HepG2 (cell line): ENCODE data around the gene MYO3B. TPM values are rescaled to one million over a fixed set of nuclear protein-coding genes. Genes with fewer than 3 reads are reported as not detected.

Experiments
- ATAC-seq: fragments of 200-7000 bp; cut with Tn5 transposase; 3 replicates; pipeline ENCODE4 v1.9.1; 2020; ENCODE audit warnings: mild to moderate bottlenecking, moderate library complexity
- BruUV-seq: library from RNA; stranded (reverse); fragments of 400-500 nt; replicated peaks from 2 replicates; lab custom pipeline; 2021; lab: Mats Ljungman, UMichigan
- CTCF ChIA-PET: fragments of 300-600 bp; formaldehyde crosslinking; extraction: SDS; loops from one replicate; lab custom pipeline; 2021; ENCODE audit warnings: low total read pairs, inconsistent platforms, low intra/inter-chr PET ratio; lab: Yijun Ruan, JAX
- POLR2A ChIA-PET: fragments of 350-600 bp; sonication (Branson Sonifier 250); formaldehyde crosslinking; loops from one replicate; lab custom pipeline; 2020; ENCODE audit warnings: antibody characterized with exemption, inconsistent platforms; lab: Yijun Ruan, JAX
- DNase-seq: peaks from one replicate; pipeline ENCODE4 v3.0.0-alpha.2; 2015; ENCODE audit warnings: low spot score
- FAIRE-seq: peaks from 3 replicates; lab custom pipeline; 2011; peaks lifted over from hg19 to GRCh38; lab: Jason Lieb, UNC
- H2AFZ ChIP-seq: one replicate; pipeline ENCODE4 v1.6.1; 2011; ENCODE audit warnings: low read length, inconsistent platforms
- H3K27ac ChIP-seq: fragments of 300-600 bp; 3 replicates; pipeline ENCODE4 v1.8.0; 2011; ENCODE audit warnings: mixed run types, mild to moderate bottlenecking, mixed read lengths, low read length, inconsistent platforms; ENCODE audit not compliant: insufficient read depth; ENCODE audit errors: extremely low read length
- H3K27me3 ChIP-seq, 2 experiments: fragments of 200-600 bp in 1 of 2; 2 replicates in 1 of 2; 3 replicates in 1 of 2; pipeline versions ENCODE4 v1.6.0 to v1.8.0; 2011; ENCODE audit warnings: low read length in 2 of 2, mild to moderate bottlenecking in 2 of 2, moderate library complexity in 2 of 2, inconsistent platforms in 1 of 2; ENCODE audit not compliant: insufficient read depth in 2 of 2, control insufficient read depth in 1 of 2
- H3K36me3 ChIP-seq, 2 experiments: fragments of 200-600 bp in 1 of 2; replicated peaks in 1 of 2; 2 replicates in 1 of 2; 3 replicates in 1 of 2; pipeline versions ENCODE4 v1.5.1 to v1.8.0; 2011; ENCODE audit warnings: low read length in 2 of 2, inconsistent platforms in 1 of 2; ENCODE audit not compliant: insufficient read depth in 2 of 2, control insufficient read depth in 1 of 2
- H3K4me1 ChIP-seq: 2 replicates; pipeline ENCODE4 v1.5.1; 2012; ENCODE audit warnings: low read length, inconsistent platforms; ENCODE audit not compliant: insufficient read depth
- H3K4me2 ChIP-seq: 2 replicates; pipeline ENCODE4 v1.6.0; 2011; ENCODE audit warnings: low read depth, low read length, inconsistent platforms
- H3K4me3 ChIP-seq, 3 experiments: fragments of 200-600 bp in 1 of 3; sonication (generic), shearing (Covaris generic) in 1 of 3; replicated peaks in 1 of 3; 2 replicates each; pipeline ENCODE4 v1.5.1; 2011 to 2016; ENCODE audit warnings: low read length in 3 of 3, inconsistent platforms in 2 of 3, low read depth in 2 of 3, mild to moderate bottlenecking in 2 of 3, control low read depth in 1 of 3, mixed read lengths in 1 of 3; ENCODE audit not compliant: insufficient read depth in 1 of 3
- H3K79me2 ChIP-seq: one replicate; pipeline ENCODE4 v1.6.1; 2011; ENCODE audit warnings: low read length, inconsistent platforms; ENCODE audit not compliant: insufficient read depth
- H3K9ac ChIP-seq: 2 replicates; pipeline ENCODE4 v1.6.0; 2011; ENCODE audit warnings: mild to moderate bottlenecking, low read depth, low read length, inconsistent platforms; ENCODE audit not compliant: insufficient read depth
- H3K9me3 ChIP-seq: 2 replicates; pipeline ENCODE4 v1.5.1; 2012; ENCODE audit warnings: mild to moderate bottlenecking, low read length
- H4K20me1 ChIP-seq: 2 replicates; pipeline ENCODE4 v1.6.0; 2011; ENCODE audit warnings: inconsistent platforms, mild to moderate bottlenecking, low read length, moderate library complexity; ENCODE audit not compliant: insufficient read depth
- ADNP ChIP-seq: sonication (generic); formaldehyde crosslinking; IDR thresholded peaks from 2 replicates; pipeline ENCODE4 v1.4.0; 2020; ENCODE audit warnings: missing genetic modification reagents
- EHMT2 ChIP-seq: fragments of 200-600 bp; sonication (generic); IDR thresholded peaks from 2 replicates; pipeline ENCODE4 v1.7.0; 2017; ENCODE audit warnings: antibody characterized with exemption, low read depth, low read length, borderline replicate concordance
- FOXA3 ChIP-seq: IDR thresholded peaks from 2 replicates; pipeline ENCODE4 v1.6.1; 2016; ENCODE audit warnings: missing genetic modification reagents, missing compliant biosample characterization
- FOXO1 ChIP-seq: sonication (generic); formaldehyde crosslinking; IDR thresholded peaks from 2 replicates; pipeline ENCODE4 v1.4.0; 2020; ENCODE audit warnings: missing genetic modification reagents
- HNF4G ChIP-seq, 2 experiments: sonication (generic) in 1 of 2; formaldehyde crosslinking in 1 of 2; IDR thresholded peaks; 2 replicates each; pipeline versions ENCODE4 v1.4.0 to v1.6.1; 2011 to 2020; ENCODE audit warnings: borderline replicate concordance in 2 of 2, low read depth in 2 of 2, mild to moderate bottlenecking in 2 of 2, low read length in 1 of 2, missing genetic modification reagents in 1 of 2, moderate library complexity in 1 of 2
- MAZ ChIP-seq, 2 experiments: sonication (generic) in 1 of 2; formaldehyde crosslinking in 1 of 2; IDR thresholded peaks; 2 replicates each; pipeline versions ENCODE4 v1.5.0 to v1.6.1; 2012 to 2020; ENCODE audit warnings: low read depth in 2 of 2, mild to moderate bottlenecking in 2 of 2, borderline replicate concordance in 1 of 2, improper control_type of control experiment in 1 of 2, low read length in 1 of 2, missing genetic modification reagents in 1 of 2, moderate library complexity in 1 of 2
- MED13 ChIP-seq: sonication (generic); formaldehyde crosslinking; IDR thresholded peaks from 2 replicates; pipeline ENCODE4 v1.5.0; 2020; ENCODE audit warnings: missing genetic modification reagents
- NCOA2 ChIP-seq: sonication (generic); formaldehyde crosslinking; IDR thresholded peaks from 2 replicates; pipeline ENCODE4 v1.8.0; 2022; ENCODE audit warnings: inconsistent platforms
- NR2F2 ChIP-seq: IDR thresholded peaks from 2 replicates; pipeline ENCODE4 v1.6.1; 2012; ENCODE audit warnings: low read depth, inconsistent platforms, borderline replicate concordance
- RFX5 ChIP-seq: IDR thresholded peaks from 2 replicates; pipeline ENCODE4 v1.6.1; 2011; ENCODE audit warnings: low read depth, low read length, improper control_type of control experiment
- SATB2 ChIP-seq: sonication (generic); formaldehyde crosslinking; IDR thresholded peaks from 2 replicates; pipeline ENCODE4 v1.5.0; 2020; ENCODE audit warnings: missing genetic modification reagents
- TSC22D2 ChIP-seq: sonication (generic); formaldehyde crosslinking; IDR thresholded peaks from 2 replicates; pipeline ENCODE4 v1.5.1; 2020; ENCODE audit warnings: missing genetic modification reagents, mild to moderate bottlenecking, borderline replicate concordance
- ZNF605 ChIP-seq: sonication (generic); formaldehyde crosslinking; IDR thresholded peaks from 2 replicates; pipeline ENCODE4 v1.8.0; 2022; ENCODE audit warnings: mild to moderate bottlenecking, missing genetic modification reagents
- WGBS: methylation state at CpG from one replicate; pipeline ENCODE4 v1.1.6; 2017; ENCODE audit warnings: low lambda C conversion rate; 5-methylcytosine and 5-hydroxymethylcytosine counted together
- in situ Hi-C: cut with HindIII; loops from 2 replicates; pipeline ENCODE4 v1.10.0; 2017; ENCODE audit warnings: low pct_unique_long_range_greater_than_20kb; ENCODE audit not compliant: extremely low pct_ligation_motif_present
- intact Hi-C: fragments of 100-400 bp; cut with micrococcal nuclease; formaldehyde crosslinking; loops from one replicate; pipeline ENCODE4 v1.10.0; 2022; ENCODE audit not compliant: unreplicated experiment
- polyA plus RNA-seq, 8 experiments: library from polyadenylated mRNA; depleted of rRNA in 3 of 8; stranded (reverse) in 7 of 8; unstranded in 1 of 8; fragments of >200 nt; fragmentation: Illumina TruSeq in 4 of 8; extraction: Trizol in 4 of 8; gene quantifications; 2 replicates each; pipeline versions ENCODE4 v1.2.1 to v1.2.3, GENCODE V29; 2011 to 2016; ENCODE audit warnings: low read depth in 4 of 8, missing spikeins in 1 of 8, mixed read lengths in 1 of 8; ENCODE audit not compliant: insufficient read depth in 1 of 8
- total RNA-seq, 5 experiments: library from RNA; depleted of rRNA; stranded (reverse); fragments of >200 nt; fragmentation: Illumina TruSeq; extraction: Trizol; gene quantifications; 2 replicates each; pipeline ENCODE4 v1.2.3, GENCODE V29; 2016; ENCODE audit warnings: low read depth in 1 of 5
- TF ChIP-seq, protein P1 (sequence below): sonication (generic); formaldehyde crosslinking; IDR thresholded peaks from 2 replicates; pipeline ENCODE4 v1.9.0; 2021; ENCODE audit warnings: missing genetic modification reagents, mild to moderate bottlenecking, borderline replicate concordance
- TF ChIP-seq, protein P2 (sequence below): sonication (generic); formaldehyde crosslinking; IDR thresholded peaks from 2 replicates; pipeline ENCODE4 v1.4.0; 2020; ENCODE audit warnings: missing genetic modification reagents, mild to moderate bottlenecking, borderline replicate concordance
- TF ChIP-seq, protein P3 (sequence below): sonication (generic); formaldehyde crosslinking; IDR thresholded peaks from 2 replicates; pipeline ENCODE4 v1.4.0; 2020; ENCODE audit warnings: missing genetic modification reagents

Gene MYO3B
- total and polyA plus RNA-seq, 2 of the 13 experiments (the other 11 are each of a cell fraction or from before 2014, with no cell fraction given): 0.01 TPM; not detected in 1

DNA sequence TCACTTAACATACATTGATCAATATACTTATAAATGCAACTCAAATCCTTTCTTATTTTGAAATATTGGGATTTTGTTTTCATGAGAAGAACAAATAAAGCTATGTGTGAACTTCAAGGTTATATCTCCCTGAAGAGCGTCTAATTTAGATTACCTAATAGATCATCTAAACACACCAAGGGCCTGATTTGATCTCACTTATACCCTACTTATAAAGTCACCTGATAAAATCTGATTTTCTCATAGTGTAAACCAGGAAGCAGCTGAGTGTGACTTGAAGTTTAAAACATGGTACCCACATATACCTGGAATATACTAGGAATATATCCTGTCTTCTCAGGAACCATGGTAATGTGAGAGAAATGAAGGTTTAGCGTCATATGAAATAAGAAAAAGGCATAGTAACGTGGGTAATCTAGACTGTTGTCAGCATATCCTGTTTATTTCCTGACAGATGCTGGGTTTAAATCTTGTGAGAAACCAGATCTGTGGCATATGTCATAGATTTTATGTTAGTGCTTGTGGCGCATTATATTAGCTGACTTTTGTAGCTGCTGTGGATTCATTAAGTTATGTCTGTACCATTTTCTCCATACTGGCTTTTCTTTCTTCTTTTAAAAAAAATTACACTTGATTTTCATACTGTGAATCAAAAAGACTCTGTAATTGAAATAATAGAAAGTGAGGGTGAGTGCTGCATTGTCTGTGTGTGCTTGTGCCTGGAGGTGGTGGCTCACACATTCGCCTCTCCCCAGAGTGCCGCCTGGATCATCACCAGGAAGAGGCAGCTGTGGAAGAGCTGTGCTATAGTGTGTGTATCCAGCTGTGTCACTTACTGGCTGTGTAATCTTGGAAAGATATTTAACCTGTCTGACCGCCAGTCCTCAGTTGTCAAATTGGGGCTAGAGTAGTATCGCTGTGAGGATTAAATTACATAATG lies 164.0 kb downstream of the MYO3B start:
- intact Hi-C loops (no loop called here), in situ Hi-C loops (no loop called here)
- no peaks in the 10 kb centered on the region for H3K4me1 ChIP-seq
- no peak overlapping the region for H3K4me3 ChIP-seq
- ATAC-seq (no peak), DNase-seq (no peak), FAIRE-seq (no peak)
- peaks cover 0 to 8% of the 10 kb centered on the region in 2 experiments; a peak in 2 of 5 replicates for H3K27me3 ChIP-seq
- H3K27ac ChIP-seq: no peak overlapping the region
- POLR2A ChIA-PET: no interaction called here
- H4K20me1 ChIP-seq: no peaks in the 10 kb centered on the region
- BruUV-seq: no TSS peak
- H3K9ac ChIP-seq: no peak overlapping the region
- CTCF ChIA-PET: no interaction called here
- no peaks in the 10 kb centered on the region for H3K9me3 ChIP-seq
- no peak overlapping the region for H2AFZ ChIP-seq
- WGBS: 36% methylated on average over 8 of the region's 8 CpGs
- no peaks in the 10 kb centered on the region for H3K79me2 ChIP-seq
- H3K36me3 ChIP-seq: no peaks in the 10 kb centered on the region
- H3K4me2 ChIP-seq: no peak overlapping the region
- TF ChIP-seq MAZ (IDR thresholded peaks at IDR 0.05; ENCODE audit: borderline replicate concordance, low read depth, low read length): no peak
- no peak for TF ChIP-seq MAZ (CRISPR knock-in tag; IDR thresholded peaks at IDR 0.05; ENCODE audit: low read depth)
- TF ChIP-seq NCOA2 (CRISPR knock-in tag): no peak
- no peak for TF ChIP-seq EHMT2
- TF ChIP-seq FOXA3 (CRISPR knock-in tag): no peak
- TF ChIP-seq NR2F2: no peak
- no peak for TF ChIP-seq TSC22D2 (CRISPR knock-in tag)
- TF ChIP-seq MED13 (CRISPR knock-in tag): no peak
- TF ChIP-seq, protein P1, sequence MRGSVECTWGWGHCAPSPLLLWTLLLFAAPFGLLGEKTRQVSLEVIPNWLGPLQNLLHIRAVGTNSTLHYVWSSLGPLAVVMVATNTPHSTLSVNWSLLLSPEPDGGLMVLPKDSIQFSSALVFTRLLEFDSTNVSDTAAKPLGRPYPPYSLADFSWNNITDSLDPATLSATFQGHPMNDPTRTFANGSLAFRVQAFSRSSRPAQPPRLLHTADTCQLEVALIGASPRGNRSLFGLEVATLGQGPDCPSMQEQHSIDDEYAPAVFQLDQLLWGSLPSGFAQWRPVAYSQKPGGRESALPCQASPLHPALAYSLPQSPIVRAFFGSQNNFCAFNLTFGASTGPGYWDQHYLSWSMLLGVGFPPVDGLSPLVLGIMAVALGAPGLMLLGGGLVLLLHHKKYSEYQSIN (CRISPR knock-in tag): no peak
- TF ChIP-seq FOXO1 (CRISPR knock-in tag): no peak
- no peak for TF ChIP-seq ZNF605 (CRISPR knock-in tag)
- TF ChIP-seq, protein P2, sequence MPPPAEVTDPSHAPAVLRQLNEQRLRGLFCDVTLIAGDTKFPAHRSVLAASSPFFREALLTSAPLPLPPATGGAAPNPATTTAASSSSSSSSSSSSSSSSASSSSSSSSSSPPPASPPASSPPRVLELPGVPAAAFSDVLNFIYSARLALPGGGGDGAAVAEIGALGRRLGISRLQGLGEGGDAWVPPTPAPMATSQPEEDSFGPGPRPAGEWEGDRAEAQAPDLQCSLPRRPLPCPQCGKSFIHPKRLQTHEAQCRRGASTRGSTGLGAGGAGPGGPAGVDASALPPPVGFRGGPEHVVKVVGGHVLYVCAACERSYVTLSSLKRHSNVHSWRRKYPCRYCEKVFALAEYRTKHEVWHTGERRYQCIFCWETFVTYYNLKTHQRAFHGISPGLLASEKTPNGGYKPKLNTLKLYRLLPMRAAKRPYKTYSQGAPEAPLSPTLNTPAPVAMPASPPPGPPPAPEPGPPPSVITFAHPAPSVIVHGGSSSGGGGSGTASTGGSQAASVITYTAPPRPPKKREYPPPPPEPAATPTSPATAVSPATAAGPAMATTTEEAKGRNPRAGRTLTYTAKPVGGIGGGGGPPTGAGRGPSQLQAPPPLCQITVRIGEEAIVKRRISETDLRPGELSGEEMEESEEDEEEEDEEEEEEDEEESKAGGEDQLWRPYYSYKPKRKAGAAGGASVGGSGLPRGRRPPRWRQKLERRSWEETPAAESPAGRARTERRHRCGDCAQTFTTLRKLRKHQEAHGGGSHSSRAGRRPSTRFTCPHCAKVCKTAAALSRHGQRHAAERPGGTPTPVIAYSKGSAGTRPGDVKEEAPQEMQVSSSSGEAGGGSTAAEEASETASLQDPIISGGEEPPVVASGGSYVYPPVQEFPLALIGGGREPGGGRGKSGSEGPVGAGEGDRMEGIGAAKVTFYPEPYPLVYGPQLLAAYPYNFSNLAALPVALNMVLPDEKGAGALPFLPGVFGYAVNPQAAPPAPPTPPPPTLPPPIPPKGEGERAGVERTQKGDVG (CRISPR knock-in tag): no peak
- TF ChIP-seq HNF4G (IDR thresholded peaks at IDR 0.05; ENCODE audit: borderline replicate concordance, low read depth, low read length): no peak
- no peak for TF ChIP-seq HNF4G (CRISPR knock-in tag; IDR thresholded peaks at IDR 0.05; ENCODE audit: borderline replicate concordance, low read depth)
- TF ChIP-seq, protein P3, sequence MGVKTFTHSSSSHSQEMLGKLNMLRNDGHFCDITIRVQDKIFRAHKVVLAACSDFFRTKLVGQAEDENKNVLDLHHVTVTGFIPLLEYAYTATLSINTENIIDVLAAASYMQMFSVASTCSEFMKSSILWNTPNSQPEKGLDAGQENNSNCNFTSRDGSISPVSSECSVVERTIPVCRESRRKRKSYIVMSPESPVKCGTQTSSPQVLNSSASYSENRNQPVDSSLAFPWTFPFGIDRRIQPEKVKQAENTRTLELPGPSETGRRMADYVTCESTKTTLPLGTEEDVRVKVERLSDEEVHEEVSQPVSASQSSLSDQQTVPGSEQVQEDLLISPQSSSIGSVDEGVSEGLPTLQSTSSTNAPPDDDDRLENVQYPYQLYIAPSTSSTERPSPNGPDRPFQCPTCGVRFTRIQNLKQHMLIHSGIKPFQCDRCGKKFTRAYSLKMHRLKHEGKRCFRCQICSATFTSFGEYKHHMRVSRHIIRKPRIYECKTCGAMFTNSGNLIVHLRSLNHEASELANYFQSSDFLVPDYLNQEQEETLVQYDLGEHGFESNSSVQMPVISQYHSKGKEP: no peak
- TF ChIP-seq ADNP: no peak
- no peak for TF ChIP-seq SATB2
- TF ChIP-seq RFX5: no peak
